ENCODE results near the gene GTF2IRD1. TPM values are rescaled to one million over a fixed set of nuclear protein-coding genes. Genes with fewer than 3 reads are reported as not detected.
"Not testable (repeated sequence)": the region's sequence is repeated elsewhere in the genome, so short reads cannot be mapped to it uniquely, and the experiment has no call there.

GTF2IRD1 gene
- total RNA-seq, 1 donor from 2014 or later, result 18.2 TPM

DNA sequence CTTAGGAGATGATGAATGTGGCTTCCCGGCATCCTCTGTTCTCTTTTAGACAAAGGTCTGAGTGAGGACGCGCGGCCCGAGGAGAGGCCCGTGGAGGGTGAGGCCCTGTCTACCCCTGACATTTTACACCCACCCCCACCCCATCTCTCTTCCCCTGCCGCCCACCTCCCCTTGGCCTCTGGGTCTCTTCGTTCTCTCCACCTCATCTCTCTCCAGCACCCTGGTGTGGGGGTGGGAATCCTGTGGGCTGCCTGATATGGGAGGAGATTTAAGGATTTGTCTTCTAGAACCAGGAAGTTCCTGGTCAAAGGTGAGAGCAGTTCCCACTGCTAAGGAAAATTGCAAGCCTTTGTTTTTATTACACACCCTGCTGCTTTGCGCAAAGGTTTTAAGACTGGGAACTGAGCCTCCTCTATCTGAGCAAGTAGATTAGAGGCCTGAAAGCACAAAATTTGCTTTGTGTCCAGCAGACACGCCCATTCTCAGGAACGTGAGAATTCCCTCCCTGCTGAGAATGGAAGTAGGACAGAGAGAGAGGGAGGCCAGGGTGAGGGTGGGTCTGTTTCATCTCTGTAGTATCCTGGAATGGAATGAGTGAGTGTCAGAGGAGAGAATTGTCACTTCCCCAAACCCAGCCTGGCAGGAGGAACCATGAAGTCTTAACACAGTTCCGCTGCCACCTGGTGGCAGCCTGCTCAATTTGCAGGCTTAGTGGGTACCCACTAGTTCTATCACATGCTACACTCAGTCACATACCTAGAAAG lies 91.2 kb downstream of the GTF2IRD1 start:
- DNase-seq (ENCODE audit: low read depth), result peak; percentile 16
- Histone ChIP-seq H3K36me3 (ENCODE audit: control insufficient read depth, insufficient read depth, low read length) (peaks cover 13% of the 10 kb centered on the region), H3K4me3 (ENCODE audit: low read depth, low read length) (no peak overlapping the region), H3K27me3 (ENCODE audit: control insufficient read depth, insufficient read depth, low read length) (no peaks in the 10 kb centered on the region)
- TF ChIP-seq, protein P1, sequence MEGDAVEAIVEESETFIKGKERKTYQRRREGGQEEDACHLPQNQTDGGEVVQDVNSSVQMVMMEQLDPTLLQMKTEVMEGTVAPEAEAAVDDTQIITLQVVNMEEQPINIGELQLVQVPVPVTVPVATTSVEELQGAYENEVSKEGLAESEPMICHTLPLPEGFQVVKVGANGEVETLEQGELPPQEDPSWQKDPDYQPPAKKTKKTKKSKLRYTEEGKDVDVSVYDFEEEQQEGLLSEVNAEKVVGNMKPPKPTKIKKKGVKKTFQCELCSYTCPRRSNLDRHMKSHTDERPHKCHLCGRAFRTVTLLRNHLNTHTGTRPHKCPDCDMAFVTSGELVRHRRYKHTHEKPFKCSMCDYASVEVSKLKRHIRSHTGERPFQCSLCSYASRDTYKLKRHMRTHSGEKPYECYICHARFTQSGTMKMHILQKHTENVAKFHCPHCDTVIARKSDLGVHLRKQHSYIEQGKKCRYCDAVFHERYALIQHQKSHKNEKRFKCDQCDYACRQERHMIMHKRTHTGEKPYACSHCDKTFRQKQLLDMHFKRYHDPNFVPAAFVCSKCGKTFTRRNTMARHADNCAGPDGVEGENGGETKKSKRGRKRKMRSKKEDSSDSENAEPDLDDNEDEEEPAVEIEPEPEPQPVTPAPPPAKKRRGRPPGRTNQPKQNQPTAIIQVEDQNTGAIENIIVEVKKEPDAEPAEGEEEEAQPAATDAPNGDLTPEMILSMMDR (IDR thresholded peaks at IDR 0.05; ENCODE audit: insufficient read depth, low read length, severe bottlenecking), result peak; percentile 45
- no peak for FAIRE-seq

DNA sequence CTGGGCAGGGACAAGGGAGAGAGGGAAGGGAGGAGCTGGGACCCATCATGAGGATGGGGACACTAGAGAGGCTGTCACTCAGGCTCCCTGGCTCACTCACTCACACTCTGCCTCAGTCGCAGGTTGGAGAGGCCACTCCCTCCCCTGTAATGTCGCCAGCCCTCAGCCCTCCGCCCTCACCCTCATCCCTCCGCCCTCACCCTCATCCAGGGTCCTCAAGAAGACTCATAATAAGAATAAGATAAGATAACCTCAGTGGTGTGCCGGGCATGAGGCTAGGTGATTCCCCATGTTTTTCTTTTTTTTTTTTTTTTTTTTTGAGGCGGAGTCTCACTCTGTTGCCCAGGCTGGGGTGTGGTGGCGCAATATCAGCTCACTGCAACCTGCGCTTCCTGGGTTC lies 92.2 kb downstream of the GTF2IRD1 start:
- no peak for FAIRE-seq
- TF ChIP-seq, protein P1 (IDR thresholded peaks at IDR 0.05; ENCODE audit: insufficient read depth, low read length, severe bottlenecking), result no peak
- H3K4me3 ChIP-seq (ENCODE audit: low read depth, low read length), result no peak overlapping the region
- no peak for DNase-seq (ENCODE audit: low read depth)
- no peaks in the 10 kb centered on the region for H3K27me3 ChIP-seq (ENCODE audit: control insufficient read depth, insufficient read depth, low read length)
- H3K36me3 ChIP-seq (ENCODE audit: control insufficient read depth, insufficient read depth, low read length), result peaks cover 13% of the 10 kb centered on the region

- not testable (repeated sequence) for DNase-seq (ENCODE audit: low read depth); H3K36me3 ChIP-seq (ENCODE audit: control insufficient read depth, insufficient read depth, low read length); FAIRE-seq; H3K4me3 ChIP-seq (ENCODE audit: low read depth, low read length); H3K27me3 ChIP-seq (ENCODE audit: control insufficient read depth, insufficient read depth, low read length)
Observed at GRCh38 chr7:74553596-74554012, 99.9 kb downstream of the GTF2IRD1 start.

GRCh38 chr7:74554178-74554577 lies 100.5 kb downstream of the GTF2IRD1 start:
- TF ChIP-seq, protein P1 (IDR thresholded peaks at IDR 0.05; ENCODE audit: insufficient read depth, low read length, severe bottlenecking), result no peak
- Histone ChIP-seq H3K36me3 (ENCODE audit: control insufficient read depth, insufficient read depth, low read length) (peaks cover 6% of the 10 kb centered on the region), H3K4me3 (ENCODE audit: low read depth, low read length) (no peak overlapping the region), H3K27me3 (ENCODE audit: control insufficient read depth, insufficient read depth, low read length) (no peaks in the 10 kb centered on the region)
- DNase-seq (ENCODE audit: low read depth) (peak; percentile 44), FAIRE-seq (no peak)

DNA sequence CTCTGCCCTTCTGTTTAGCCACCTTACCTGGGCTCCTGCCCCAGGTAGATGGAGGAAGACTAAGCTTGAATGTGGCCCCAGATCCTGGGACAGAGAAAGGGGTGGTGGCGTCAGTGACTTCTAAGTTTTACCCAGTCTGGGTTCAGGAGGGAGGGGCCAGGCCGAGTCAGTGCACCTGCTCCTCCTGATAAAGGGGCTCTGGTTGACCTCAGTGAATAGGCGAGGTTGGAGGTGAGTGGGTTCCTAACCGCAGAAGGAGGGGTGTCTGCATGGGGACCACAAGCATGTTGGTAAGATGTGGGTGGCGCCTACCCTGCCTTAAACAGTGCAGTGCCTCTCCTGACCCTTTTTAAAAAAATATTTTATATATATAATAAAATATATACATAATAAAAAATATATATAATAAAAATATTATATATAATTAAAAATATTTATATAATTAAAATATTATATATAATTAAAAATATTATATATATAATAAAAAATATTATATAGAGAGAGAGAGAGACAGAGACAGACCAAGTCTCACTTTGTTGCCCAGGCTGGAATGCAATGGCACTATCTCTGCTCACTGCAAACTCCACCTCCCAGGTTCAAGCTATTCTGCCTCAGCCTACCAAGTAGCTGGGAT lies 106.5 kb downstream of the GTF2IRD1 start:
- Histone ChIP-seq H3K36me3 (ENCODE audit: control insufficient read depth, insufficient read depth, low read length) (peaks cover 9% of the 10 kb centered on the region), H3K27me3 (ENCODE audit: control insufficient read depth, insufficient read depth, low read length) (no peaks in the 10 kb centered on the region), H3K4me3 (ENCODE audit: low read depth, low read length) (no peak overlapping the region)
- TF ChIP-seq, protein P1 (IDR thresholded peaks at IDR 0.05; ENCODE audit: insufficient read depth, low read length, severe bottlenecking), result no peak
- FAIRE-seq, result no peak
- no peak for DNase-seq (ENCODE audit: low read depth)

GRCh38 chr7:74561898-74562613 lies 108.3 kb downstream of the GTF2IRD1 start:
- TF ChIP-seq, protein P1 (IDR thresholded peaks at IDR 0.05; ENCODE audit: insufficient read depth, low read length, severe bottlenecking), result no peak
- Histone ChIP-seq H3K36me3 (ENCODE audit: control insufficient read depth, insufficient read depth, low read length) (peaks cover 7% of the 10 kb centered on the region), H3K27me3 (ENCODE audit: control insufficient read depth, insufficient read depth, low read length) (no peaks in the 10 kb centered on the region), H3K4me3 (ENCODE audit: low read depth, low read length) (no peak overlapping the region)
- peak; percentile 41 for DNase-seq (ENCODE audit: low read depth)
- FAIRE-seq, result peak; percentile 32

- FAIRE-seq; H3K4me3 ChIP-seq (ENCODE audit: low read depth, low read length); H3K36me3 ChIP-seq (ENCODE audit: control insufficient read depth, insufficient read depth, low read length); H3K27me3 ChIP-seq (ENCODE audit: control insufficient read depth, insufficient read depth, low read length); DNase-seq (ENCODE audit: low read depth): not testable (repeated sequence)
Observed at GRCh38 chr7:74563639-74564038, 109.9 kb downstream of the GTF2IRD1 start.
